NCI-H187 (cell line): ENCODE data around the gene KCNA3.

Experiments
- DNase-seq, 2 experiments: peaks; one replicate each; lab custom pipeline; 2025; lab: John Stamatoyannopoulos, UW

The KCNA3 gene

GRCh38 chr1:110639724-110640386 lies 34.9 kb downstream of the KCNA3 start:
- no peak for DNase-seq

GRCh38 chr1:110638556-110638955 lies 36.2 kb downstream of the KCNA3 start:
- no peak for DNase-seq

DNA sequence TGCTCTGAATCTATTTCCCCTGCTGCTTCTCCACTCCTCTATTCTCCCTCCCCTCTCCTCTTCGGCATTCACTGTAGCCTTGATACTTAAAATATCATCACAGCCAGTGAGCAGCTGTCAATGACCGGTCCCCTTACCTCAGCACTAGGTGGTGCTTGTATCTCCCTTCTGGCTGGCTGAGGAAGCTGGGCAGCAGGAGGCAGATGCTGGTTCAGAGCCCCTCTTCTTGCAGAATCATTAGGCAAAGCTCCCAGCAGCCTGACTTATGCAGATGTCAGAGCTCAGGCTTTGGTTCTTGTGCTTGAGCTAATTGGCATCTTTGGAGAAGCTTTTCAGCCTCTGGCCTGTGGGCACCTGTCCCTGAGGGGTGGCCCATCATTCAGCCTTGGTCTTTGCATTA lies 36.7 kb downstream of the KCNA3 start:
- DNase-seq = no peak

DNA sequence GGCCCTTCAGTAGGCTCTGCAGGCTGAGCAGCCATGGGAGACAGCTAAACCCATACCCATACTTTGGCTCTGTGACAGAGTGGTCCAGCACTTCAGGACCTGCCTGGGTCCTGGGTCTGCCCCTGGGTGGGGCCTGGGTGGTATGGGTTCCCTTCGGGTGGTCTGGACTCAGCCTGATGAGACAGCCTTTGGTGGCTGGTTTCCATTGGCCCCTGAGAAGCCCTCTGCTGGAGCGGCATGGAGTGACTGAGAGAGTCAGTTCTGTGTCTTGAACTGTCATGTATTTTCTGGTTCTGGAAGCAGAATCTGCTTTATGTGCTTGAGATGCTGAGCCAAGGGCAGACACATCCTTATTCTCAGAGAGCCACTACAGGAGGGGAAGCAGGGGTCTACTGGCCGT lies 37.3 kb downstream of the KCNA3 start:
- no peak for DNase-seq

DNA sequence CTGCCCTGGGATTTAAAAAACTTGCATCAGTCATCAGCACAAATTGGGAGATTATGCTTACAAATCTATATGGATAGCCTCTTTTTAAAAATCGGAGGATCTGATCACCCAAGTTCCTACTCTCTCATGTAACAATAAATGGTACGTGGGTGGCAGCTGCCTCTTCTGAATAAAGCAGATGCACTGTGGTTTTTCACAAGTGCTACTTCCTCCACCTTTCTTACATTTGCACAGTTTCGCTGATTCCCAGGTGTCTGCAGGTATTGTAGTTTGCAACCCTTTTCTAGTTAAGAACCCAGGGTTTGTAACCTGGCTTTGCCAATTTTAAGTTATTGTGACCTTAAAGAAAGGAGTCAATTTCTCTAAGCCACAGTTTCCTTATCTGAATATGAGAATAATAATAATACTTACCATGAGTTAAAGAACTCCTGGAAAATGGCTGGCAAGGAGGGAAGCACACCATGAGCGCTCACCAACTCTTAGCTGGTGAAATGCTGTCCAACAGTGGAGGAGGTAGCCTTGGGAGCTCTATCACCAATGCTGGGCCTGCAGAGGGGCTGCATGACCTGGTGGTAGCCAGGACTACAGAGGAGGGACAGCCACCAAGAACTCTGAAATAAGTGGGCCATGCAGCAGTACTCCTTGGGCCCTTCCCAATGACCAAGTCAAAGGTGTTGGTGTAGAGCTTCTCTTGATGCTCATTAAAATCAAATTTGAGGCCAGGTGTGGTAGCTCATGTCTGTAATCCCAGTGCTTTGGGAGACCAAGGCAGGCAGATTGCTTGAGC lies 38.4 kb downstream of the KCNA3 start:
- no peak for DNase-seq

DNA sequence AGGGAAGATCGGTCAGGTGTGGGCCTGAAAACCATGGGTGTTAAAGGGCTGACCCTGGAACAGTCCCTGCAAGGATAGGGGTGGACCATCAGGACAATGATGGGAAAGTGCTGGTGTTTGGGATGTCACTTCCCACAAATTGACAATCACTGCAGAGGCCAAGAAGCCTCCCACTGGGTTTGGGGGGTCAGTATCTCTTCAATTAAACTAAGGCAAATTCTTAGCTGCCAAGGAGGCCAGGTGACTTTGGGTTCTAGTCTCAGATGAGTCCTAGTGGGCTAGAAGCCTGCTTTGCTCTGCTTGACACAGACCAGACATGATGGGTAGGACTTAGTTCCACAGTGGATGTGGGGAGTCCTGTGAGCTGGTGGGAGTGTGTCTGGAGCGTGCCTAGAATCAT lies 39.3 kb downstream of the KCNA3 start:
- DNase-seq = no peak

GRCh38 chr1:110634455-110635311 lies 40.1 kb downstream of the KCNA3 start:
- DNase-seq = no peak

- no peak for DNase-seq
Measured at GRCh38 chr1:110634086-110634454, 40.7 kb downstream of the KCNA3 start.

GRCh38 chr1:110633646-110634030 lies 41.1 kb downstream of the KCNA3 start:
- DNase-seq = no peak

GRCh38 chr1:110631836-110632620 lies 42.7 kb downstream of the KCNA3 start:
- DNase-seq = no peak

GRCh38 chr1:110630839-110631663 lies 43.7 kb downstream of the KCNA3 start:
- DNase-seq = peak; percentile 20 to 66

DNA sequence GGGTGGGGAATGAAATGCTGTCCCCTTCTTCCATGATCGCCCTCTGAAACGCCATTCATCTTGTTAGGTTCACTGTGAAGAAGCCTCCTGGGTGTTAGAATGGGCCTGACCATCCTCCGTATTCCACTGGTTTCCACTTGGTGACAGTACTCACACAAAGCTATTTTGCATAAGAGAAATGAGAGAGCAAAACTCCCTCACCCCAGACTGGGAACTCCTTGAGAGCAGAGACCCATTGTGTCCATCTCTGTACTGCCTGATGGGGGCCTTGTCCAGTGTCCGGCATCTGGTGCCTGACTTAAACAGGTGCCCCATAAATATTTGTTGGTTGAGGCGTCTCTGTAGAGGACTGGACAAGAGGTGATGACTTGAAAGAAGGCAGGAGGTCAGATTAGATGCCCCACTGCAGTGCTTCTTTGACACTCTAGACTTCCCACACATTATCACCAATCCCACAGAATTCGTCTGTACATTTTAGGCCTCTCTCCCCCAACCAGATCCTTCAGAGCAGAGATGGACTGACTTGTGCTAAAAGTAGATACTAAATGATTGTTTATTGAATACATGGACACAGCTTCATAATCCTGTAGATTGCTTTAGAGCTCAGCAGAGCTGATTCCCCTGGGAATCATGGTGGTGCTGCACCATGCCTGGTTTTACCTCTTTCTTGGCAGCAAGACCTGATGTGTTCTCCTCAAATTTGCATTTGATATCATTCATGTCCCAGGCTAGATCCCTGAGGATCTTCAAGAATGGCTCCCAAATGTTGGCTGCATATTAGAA lies 46.2 kb downstream of the KCNA3 start:
- DNase-seq = no peak

DNA sequence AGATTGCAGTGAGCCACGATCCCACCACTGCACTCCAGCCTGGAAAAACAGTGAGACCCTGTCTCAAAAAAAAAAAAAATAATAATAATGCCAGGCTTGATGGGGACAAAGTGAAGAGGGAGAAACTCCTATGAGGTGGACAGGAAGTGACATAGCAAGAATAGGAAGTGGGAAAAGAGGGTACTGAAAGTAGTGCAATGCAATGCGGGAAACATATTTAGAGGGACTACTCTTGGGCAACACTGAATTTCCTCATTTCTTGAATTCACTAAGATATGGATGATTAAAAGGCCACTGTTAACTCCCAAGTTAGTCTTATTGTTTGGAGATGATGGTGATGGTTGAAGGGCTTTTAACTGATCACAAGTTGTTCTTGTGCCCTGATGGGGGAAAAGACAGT lies 47.0 kb downstream of the KCNA3 start:
- DNase-seq = no peak

DNA sequence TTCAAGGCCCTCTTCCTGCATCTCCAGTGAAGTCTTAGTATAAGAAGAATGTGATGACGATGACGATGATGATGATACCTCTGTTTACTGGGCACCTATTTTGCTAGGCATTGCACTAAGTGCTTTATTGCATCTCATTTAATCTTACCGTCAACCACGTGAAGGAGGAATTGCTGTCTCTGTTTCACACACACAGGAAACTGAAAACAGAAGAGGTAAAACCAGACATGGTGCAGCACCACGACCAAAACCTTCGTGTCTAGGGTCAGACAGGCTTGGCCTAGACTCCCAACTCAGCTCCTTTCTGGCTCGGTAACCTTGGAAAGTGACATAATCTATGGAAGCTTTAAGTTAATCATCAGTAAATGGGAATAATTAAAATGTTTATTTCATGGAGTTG lies 47.9 kb downstream of the KCNA3 start:
- DNase-seq = no peak
